OCI-M2 (cell line): ENCODE results near the gene EPS15.

Source experiments
- DNase-seq: peaks from one replicate; lab custom pipeline; 2025; ENCODE audit not compliant: unreplicated experiment; lab: John Stamatoyannopoulos, UW

Gene EPS15

DNA sequence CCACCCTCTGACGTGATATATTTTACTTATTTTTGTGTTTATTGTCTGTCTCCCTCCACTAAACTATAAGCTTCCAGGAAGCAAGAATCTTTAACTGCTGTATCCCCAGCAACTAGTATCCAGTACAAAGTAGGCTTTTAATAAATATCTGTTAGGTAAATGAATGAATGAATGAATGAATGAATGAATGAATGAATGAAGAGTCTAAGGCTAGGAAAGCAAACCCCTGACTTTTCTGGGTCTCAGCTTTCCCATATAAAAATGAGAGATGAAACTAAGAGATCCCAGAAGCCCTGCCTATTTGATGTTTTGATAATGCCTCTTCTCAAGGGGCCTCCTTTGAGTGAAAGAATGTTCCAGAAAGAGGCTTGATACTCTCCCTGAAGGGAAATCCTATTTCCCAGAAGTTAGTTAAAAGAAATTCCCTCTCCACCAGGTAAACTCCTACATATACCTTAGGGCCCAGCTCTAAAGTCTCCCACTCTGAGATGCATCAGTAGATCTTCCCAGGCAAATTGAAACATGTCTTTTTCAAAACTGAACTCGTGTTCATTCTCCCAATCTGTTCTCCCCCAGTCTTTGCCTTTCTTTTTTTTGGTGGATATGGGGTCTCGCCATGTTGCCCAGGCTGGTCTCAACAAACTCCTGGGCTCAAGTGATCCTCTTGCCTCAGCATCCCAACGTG, 196.5 kb downstream of the EPS15 start:
- DNase-seq, result no peak

DNA sequence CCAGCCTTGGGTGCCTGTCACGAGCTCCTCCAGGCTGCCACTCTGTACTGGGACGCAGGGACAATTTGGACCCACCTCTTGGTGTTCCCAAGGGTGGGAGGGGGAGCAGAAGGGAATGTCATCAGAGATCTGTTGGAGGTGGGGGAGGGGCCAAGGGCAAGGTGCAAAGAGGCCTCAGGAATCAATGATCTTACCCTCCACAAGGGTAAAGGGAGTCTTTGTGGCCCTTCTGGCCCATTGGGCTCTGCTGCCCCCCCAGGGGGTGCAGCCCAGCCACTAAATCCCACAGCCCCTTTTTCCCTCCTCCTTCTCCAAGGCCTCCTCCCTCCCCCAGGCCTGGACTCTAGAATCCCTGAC, 197.2 kb downstream of the EPS15 start:
- DNase-seq, result no peak

DNA sequence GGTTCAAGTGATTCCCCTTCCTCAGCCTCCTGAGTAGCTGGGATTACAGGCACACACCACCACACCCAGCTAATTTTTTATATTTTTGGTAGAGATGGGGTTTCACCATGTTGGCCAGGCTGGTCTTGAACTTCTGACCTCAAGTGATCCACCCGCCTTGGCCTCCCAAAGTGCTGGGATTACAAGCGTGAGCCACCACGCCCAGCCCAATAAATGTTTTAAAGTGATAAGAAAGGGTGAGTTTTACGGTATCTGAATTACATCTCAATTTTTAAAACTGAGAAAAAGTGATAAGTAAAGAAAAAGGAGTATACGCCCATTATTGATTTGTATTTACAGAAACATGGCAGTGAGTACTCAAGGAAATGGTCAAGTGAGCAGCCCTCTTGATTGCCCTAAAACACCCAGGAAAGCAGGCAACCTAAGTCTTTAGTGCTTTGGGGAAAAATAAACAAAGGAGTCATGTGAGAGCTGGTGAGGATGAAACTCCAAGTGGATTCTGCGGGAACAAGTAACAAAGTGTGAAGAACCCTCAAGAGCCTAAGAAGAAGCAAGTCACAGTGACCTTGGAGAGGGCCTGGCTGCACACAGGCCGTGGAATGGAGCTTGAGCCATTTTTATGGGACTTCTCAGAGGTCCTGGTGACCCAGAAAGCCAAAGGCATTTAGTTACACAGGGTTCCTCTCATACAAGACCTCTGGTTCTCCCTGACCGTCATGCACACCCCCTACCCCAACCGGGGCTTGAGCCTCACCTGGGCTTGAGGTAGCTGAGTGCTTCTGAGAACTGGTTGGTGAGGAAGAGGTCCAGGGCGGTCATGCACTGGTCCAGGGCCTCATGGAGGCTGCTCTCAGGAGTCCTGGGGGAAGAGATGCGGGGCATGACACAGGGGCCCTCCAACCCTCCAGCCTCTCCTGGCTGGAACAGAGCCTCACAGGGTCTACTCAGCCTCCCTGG, 197.8 kb downstream of the EPS15 start:
- no peak for DNase-seq

DNA sequence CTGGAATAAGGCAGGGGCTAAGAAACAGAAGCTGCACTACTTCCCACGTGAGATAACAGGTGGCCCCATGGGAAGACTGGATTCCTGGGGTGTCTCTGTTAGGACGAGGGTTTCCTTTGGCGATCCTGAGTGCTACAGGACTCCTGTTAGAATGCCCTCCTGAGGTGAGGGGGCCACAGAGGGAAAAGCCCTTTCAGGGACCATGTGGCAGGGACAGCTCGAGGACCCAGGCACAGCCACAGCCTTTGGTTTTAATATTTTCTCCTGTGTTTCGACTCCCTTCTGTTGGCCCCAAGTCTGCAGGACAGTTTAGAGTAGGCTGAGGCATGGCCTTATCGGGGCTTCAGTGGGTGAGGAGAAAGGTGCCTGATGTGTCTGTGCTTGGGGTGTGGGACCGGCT, 201.3 kb downstream of the EPS15 start:
- no peak for DNase-seq

DNA sequence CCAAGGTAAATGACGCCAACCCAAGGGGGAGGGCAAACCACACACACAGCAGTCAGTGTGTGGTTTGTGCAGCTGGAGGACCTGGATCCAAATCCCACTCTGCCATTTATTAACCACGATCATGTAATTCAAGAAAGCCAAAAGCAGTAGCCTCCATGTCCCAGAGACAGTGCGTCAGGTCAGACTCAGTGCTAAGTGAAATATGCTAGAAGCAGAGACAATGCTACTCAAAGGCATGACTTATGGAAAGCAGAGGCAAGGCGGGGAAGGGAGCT, 202.3 kb downstream of the EPS15 start:
- DNase-seq, result no peak

DNA sequence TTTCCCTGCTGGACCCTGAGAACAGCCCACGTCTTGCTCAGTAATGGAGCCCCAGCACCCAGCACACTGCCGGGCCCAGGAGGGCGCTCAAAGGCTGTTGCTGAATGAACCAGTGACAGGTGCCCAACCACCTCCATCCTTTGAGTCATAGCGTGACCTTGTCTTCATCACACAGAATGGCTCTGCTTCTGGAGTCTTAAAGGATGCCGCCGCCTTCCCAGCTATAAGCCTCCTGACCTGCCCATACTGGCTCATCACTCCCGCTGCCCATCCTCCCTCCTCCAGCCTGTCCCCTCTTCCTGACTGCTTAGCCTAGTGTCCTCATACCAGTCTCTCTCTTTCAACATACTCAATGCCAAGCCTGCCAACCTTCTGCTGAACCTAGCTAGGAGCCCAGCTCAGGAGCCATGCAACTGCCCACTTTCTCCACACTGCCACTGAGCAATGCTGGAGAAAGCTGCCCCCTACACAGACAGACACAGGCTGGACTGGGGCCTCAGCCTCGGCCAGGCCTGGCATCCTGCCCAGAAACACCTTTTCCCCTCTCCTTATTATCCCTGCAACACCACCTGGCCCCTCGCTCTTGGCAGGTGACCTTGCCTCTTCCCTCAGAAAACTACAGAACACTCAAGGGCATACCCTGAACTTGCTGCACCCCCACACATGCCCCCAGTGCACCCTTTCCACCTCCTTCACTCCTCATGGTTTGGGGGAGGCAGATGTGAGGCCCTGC, 202.8 kb downstream of the EPS15 start:
- no peak for DNase-seq

DNA sequence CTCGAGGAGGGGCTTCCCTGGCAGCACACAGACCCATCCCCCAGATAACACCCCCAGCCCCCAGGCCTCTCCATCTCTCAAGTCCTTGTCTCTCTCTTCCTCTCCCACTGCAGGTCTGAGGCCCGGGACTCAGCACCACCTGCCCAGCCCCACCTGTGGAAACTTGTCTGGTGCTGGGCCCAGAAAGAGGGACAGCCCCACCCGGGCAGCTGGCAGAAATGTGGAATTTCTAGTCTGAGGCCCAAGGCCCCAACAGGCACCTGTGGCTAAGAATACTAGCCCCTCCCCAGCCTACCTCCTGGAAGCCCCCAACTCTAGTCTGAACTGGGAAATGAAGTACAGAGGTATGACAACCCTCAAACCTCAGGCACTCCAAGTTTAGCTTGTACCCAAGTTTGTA, 204.1 kb downstream of the EPS15 start:
- no peak for DNase-seq

DNA sequence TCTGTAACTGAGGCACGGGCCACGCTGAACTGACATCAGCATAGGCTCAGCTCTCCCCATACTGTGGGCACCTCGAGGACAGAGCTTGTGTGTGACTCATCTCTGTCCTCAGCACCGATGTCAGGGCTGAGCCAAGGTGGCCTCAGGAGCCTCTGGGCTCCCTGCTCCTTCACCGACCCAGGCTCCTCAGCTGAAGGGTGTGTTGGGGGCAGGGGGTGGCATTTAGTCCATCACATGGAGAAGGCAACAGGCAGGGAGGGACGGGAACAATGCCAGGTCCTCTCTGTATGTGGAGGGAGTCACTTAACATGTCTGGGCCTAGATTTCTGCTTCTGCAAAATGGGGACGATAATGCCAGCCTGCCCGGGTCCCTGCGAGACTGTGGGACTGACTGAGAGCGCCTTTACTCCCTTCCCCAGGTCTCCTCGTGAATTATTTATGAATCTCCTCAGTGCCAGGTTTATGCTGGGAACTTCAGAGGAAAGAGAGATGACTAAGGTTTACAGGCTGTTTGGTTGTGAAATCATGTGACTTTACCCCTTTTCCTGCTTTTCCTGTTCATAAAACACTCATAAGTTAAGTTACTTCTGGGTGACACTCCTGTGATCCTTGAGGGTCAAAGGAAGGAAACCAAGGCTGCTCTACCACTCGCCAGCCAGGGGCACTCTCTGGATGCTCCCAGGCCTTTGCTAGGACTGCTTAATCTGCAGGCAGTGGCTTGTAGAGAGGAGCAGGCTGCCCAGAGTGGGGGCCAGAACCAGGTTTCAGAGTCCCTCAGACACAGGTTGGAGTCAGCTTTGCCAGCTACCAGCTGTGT, 204.9 kb downstream of the EPS15 start:
- DNase-seq, result no peak

DNA sequence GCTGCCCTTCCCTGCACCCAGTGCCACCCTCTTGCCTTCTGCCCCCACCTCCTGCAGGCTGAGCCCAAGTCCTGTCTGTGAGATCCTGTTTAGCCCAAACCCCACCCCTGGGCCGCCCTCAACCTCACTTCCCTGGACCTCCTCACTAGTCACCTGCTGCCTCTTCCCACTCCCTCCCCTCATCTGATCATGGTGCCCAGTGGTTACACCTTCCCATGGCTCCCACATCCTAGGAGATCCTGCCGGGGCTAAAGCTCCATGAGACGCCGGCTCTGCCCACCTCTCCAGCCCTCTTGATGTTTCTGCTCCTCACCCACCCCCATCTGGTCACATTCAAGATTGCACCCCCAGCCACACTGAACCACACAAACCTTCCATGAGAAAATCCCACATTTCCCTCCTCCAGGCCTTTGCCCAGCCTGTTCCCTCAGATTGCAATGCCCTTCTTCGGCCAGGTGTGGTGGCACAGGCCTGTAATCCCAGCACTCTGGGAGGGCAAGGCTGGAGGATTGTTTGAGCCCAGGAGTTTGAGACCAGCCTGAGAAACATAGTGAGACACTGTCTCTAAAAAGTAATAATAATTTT, 205.7 kb downstream of the EPS15 start:
- no peak for DNase-seq

DNA sequence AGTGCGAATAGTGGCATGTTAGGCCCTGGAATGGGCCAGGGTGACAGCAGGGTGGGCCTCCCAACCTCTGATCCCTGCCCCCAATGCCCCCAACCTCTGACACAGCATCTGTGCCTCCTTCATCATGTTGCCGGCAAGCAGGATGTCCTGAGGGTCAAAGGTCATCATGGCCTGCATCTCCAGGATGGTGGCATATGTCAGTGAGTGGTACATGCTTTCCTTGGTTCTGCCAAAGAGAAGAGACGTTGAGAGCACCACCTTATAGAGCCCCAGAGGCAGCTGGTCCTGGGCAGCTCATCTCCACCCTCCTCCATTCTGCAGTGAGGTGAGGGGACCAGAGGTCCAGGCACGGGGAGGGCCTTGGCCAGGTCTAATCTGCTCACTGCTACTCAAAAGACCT, 206.3 kb downstream of the EPS15 start:
- DNase-seq, result no peak

DNA sequence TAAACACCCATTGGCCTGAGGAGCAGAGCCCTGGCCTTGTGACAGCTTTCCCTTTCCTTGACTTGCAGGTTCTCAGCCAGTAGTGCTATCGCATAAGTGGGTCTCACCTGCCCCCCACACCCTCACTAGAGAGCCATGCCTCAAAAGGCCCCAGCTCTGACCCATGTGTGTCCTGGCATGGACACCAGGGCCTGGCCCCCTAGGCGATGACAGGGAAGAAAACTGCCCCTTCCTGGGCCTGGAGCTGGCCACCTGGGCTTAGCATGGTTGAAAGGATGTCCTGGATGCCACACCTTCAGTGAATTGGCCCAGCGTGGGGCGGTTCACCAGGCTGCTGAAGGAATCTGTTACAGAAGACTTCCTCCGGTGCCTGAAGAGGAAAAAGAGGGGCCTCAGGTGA, 207.2 kb downstream of the EPS15 start:
- no peak for DNase-seq

DNA sequence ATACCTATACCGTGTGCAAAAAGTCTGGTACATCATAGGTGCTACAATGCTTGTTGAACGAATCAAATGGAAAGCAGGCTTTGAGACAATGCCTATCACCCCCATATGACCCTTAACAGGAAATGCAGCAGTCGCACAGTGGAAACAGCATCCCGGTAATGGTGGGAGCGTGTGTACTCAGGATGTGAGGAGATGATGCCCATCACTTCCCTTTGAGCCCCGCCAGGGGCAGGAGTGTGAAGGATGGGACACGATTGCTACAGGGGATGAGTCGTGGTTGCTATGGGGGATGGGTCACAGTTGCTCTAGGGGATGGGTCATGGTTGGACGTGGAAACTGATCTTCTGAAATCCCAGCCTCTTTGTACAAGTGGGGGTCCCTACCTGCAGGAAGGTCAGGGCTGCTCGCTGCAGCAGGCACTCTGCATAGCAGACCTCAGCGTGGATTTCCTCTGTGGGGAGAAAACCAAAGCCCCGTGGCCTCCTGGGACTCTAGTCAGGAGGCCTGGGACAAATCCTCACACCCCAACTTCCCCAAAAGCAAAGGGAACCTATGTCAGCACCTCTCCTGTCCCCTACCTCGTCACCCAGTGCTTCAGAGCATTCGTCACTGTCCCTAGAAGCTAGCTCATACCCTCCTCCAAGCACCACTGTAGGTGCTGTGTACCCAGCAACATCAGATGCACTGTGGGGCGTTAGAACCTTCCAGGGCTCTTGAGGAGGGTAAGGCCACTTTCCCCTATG, 208.0 kb downstream of the EPS15 start:
- no peak for DNase-seq

DNA sequence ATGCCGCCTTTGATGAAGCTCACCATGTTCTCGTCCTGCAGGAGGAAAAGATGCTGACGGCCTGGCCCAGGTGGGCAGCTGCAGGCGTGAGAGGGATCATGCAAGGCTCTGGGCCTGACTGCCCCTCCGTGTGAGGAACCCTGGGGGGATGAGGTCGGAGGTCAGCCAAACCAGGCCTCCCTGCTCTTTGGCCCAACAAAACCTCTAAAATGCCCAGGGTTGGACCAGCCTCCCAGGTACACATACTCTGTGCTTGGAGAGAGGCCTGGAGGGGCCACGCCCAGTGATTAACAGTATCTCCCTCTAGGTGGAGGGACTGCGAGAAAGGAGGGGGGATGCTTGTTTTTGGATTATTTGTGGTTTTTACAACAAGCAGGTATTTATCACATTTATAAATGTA, 209.8 kb downstream of the EPS15 start:
- DNase-seq, result no peak

DNA sequence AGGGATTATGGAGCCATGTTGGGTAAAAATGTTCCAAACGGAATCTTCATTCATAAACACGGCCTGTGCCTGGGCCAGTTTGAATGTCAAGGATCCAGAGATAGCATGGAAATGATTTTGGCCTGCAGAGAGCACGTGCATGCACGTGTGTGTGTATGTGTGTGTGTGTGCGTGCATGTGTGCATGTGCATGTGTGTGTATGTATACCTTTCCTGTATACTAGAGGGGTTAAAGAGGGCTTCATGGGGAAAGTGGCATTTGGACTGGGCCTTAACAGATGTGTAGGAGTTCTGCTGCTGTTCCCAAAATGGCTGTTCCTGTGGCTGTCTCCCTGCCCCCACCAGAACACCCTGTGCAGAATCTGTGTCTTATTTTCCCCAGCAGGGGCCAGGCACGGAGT, 210.4 kb downstream of the EPS15 start:
- no peak for DNase-seq

DNA sequence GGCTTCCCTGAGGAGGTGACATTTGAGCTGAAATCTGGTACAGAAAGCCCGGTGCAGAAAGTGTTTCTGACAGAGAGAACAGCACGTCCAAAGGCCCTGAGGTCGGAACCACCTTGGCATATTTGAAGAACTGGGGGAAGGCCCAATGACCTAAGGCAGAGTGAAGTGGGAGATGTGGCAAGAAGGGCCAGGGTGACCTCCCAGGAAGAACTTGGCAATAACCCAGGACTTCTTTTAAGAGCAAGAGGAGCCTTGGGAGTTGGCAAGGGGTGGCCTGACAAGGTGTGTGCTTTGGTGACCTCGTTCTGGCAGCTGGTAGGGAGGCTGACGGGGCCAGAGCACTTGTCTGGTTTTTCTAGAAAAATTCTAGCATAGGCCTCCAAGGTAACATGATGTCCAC, 212.1 kb downstream of the EPS15 start:
- DNase-seq, result no peak

DNA sequence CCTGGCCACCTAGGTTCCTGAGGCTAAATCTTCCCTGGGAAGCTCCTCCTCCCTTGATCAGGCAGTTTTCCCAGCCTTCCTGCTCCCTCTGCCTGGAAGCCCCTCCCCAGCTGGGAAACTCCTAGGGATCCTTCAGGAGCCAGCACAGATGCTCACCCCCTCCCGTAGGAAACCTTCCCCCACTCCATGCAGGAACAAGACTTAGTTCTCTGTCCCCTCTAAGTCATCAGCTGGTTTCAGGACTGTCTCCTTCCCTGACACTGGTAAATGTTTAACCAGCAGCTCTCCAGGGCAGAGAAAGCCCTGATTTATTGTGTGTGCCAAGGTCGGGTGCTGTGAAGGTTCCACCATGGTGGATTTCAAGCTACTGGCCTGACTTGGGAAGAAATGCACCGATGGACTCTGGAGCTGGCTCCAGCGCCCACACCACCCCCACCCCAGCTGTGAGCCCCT, 213.7 kb downstream of the EPS15 start:
- no peak for DNase-seq

DNA sequence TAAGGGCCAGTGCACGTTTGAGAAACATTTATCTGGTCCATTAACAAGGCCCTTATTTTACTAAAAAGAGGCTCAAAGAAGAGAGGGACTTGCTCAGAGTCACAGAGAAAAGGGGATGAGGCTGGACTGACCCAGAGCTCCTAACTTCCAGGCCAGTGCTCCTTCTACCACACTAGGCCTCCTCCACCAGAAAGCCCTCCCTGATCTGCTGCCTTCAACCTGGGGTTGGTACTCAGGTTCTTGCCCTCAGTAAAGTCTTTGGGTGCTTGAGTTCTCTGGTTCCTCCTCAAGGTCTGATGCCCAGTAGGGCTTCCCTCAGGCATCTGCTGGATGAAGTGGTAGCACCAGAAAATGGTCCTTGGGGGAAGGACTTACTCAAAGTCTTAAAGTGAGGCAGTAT, 214.7 kb downstream of the EPS15 start:
- DNase-seq, result no peak
